Upper lobe of left lung (tissue), 4 donors: ENCODE results near the gene DCAF10.

Source experiments
- CTCF ChIP-seq, 6 experiments: fragments of 450-650 bp in 4 of 6; fragments of 200-600 bp in 2 of 6; sonication (generic) in 2 of 6; IDR thresholded peaks; one replicate each; pipeline ENCODE4 v1.5.1; 2016 to 2019; ENCODE audit warnings: antibody characterized with exemption in 6 of 6
- EP300 ChIP-seq, 4 donors: sonication (generic); formaldehyde crosslinking; IDR thresholded peaks; one replicate each; pipeline ENCODE4 v1.5.1; 2017; ENCODE audit warnings: antibody characterized with exemption in 4 of 4, control low read depth in 2 of 4
- POLR2A ChIP-seq, 4 donors: fragments of 450-650 bp; IDR thresholded peaks; one replicate each; pipeline ENCODE4 v1.5.1; 2016 to 2017; ENCODE audit warnings: antibody characterized with exemption in 4 of 4, mild to moderate bottlenecking in 2 of 4

- TF ChIP-seq POLR2A (IDR thresholded peaks at IDR 0.05) (no peak), EP300 (IDR thresholded peaks at IDR 0.05) (no peak), CTCF (IDR thresholded peaks at IDR 0.05) (no peak)
These were observed 39.1 kb upstream of the DCAF10 start for GRCh38 chr9:37761511-37761910.
